DND-41 (cell line): ENCODE results near the gene GLRX2.

Experiments
- EZH2 ChIP-seq: IDR thresholded peaks from 3 replicates; pipeline ENCODE4 v1.6.1; 2012; ENCODE audit warnings: borderline replicate concordance, low read depth, mild to moderate bottlenecking, moderate library complexity, low read length, inconsistent platforms; ENCODE audit not compliant: severe bottlenecking
- TF ChIP-seq, protein P1 (sequence below): IDR thresholded peaks from 2 replicates; pipeline ENCODE4 v1.5.1; 2012; ENCODE audit warnings: borderline replicate concordance, low read length, moderate library complexity, mild to moderate bottlenecking; ENCODE audit not compliant: poor library complexity, severe bottlenecking; ENCODE audit errors: extremely low read depth

DNA sequence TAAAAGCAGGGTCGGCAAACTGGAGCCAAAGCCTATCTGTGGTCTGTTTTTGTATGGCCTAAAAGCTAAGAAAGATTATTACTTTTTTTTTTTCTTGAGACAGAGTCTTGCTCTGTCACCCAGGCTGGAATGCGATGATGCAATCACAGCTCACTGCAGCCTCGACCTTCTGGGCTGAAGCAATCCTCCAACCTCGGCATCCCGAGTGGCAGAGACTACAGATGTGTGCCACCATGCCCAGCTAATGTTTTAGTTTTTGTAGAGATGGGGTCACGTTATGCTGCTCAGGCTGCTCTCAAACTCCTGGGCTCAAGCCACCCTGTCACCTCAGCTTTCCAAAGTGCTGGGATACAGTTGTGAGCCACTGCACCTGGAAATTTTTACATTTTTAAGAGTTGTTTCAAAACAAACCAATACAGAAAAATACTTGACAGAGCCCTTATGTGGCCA is 6.5 kb upstream of the GLRX2 start:
- TF ChIP-seq, protein P1, sequence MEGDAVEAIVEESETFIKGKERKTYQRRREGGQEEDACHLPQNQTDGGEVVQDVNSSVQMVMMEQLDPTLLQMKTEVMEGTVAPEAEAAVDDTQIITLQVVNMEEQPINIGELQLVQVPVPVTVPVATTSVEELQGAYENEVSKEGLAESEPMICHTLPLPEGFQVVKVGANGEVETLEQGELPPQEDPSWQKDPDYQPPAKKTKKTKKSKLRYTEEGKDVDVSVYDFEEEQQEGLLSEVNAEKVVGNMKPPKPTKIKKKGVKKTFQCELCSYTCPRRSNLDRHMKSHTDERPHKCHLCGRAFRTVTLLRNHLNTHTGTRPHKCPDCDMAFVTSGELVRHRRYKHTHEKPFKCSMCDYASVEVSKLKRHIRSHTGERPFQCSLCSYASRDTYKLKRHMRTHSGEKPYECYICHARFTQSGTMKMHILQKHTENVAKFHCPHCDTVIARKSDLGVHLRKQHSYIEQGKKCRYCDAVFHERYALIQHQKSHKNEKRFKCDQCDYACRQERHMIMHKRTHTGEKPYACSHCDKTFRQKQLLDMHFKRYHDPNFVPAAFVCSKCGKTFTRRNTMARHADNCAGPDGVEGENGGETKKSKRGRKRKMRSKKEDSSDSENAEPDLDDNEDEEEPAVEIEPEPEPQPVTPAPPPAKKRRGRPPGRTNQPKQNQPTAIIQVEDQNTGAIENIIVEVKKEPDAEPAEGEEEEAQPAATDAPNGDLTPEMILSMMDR: no peak
- TF ChIP-seq EZH2: no peak
